SK-N-SH (cell line): ENCODE results near the gene VTCN1. TPM values are rescaled to one million over a fixed set of nuclear protein-coding genes. Genes with fewer than 3 reads are reported as not detected.

Source experiments
- CTCF ChIA-PET: fragments of 300-600, 350-600 bp; formaldehyde crosslinking; extraction: SDS; loops from one replicate; lab custom pipeline; 2021; lab: Yijun Ruan, JAX
- POLR2A ChIA-PET: fragments of 350-600 bp; sonication (Branson Sonifier 250); formaldehyde crosslinking; extraction: SDS; loops from one replicate; lab custom pipeline; 2020; ENCODE audit warnings: antibody characterized with exemption, inconsistent platforms; lab: Yijun Ruan, JAX
- DNase-seq: peaks from one replicate; pipeline ENCODE4 v3.0.0; 2012
- H2AFZ ChIP-seq: fragments of 200-600 bp; sonication (generic); 2 replicates; pipeline ENCODE4 v1.8.1; 2016; ENCODE audit warnings: antibody characterized with exemption, mild to moderate bottlenecking, low read depth
- H3F3A ChIP-seq: fragments of 200-600 bp; sonication (generic); replicated peaks from 2 replicates; pipeline ENCODE3; 2016; ENCODE audit warnings: antibody characterized with exemption, mild to moderate bottlenecking; ENCODE audit not compliant: insufficient read depth
- H3K27ac ChIP-seq, 2 experiments: fragments of 200-500 bp in 1 of 2; fragments of 200-600 bp in 1 of 2; sonication (Bioruptor generic) in 1 of 2; sonication (generic), shearing (Covaris generic) in 1 of 2; 2 replicates each; pipeline versions ENCODE4 v1.5.1 to v1.6.1; 2014 to 2016; ENCODE audit warnings: low read depth in 2 of 2, inconsistent platforms in 1 of 2, low read length in 1 of 2, mild to moderate bottlenecking in 1 of 2, mixed read lengths in 1 of 2
- H3K27me3 ChIP-seq: fragments of 200-600 bp; sonication (generic), shearing (Covaris generic); 2 replicates; pipeline ENCODE4 v1.6.1; 2016; ENCODE audit warnings: mixed run types; ENCODE audit not compliant: insufficient read depth
- H3K36me3 ChIP-seq, 2 experiments: fragments of 200-500 bp in 1 of 2; fragments of 200-600 bp in 1 of 2; sonication (Bioruptor generic) in 1 of 2; sonication (generic) in 1 of 2; replicated peaks in 1 of 2; 2 replicates each; pipeline versions ENCODE3 to v1.5.1; 2014 to 2016; ENCODE audit warnings: low read length in 1 of 2, mild to moderate bottlenecking in 1 of 2; ENCODE audit not compliant: insufficient read depth in 2 of 2, control insufficient read depth in 1 of 2
- H3K4me1 ChIP-seq, 2 experiments: fragments of 200-500 bp in 1 of 2; fragments of 200-600 bp in 1 of 2; sonication (Bioruptor generic) in 1 of 2; sonication (generic), shearing (Covaris generic) in 1 of 2; 2 replicates each; pipeline versions ENCODE4 v1.5.1 to v1.6.1; 2014 to 2016; ENCODE audit warnings: low read depth in 1 of 2, low read length in 1 of 2, mixed run types in 1 of 2; ENCODE audit not compliant: insufficient read depth in 2 of 2, control insufficient read depth in 1 of 2
- H3K4me2 ChIP-seq: fragments of 200-600 bp; sonication (generic), shearing (Covaris generic); 2 replicates; pipeline ENCODE4 v1.6.1; 2017; ENCODE audit warnings: mixed run types
- H3K4me3 ChIP-seq, 2 experiments: fragments of 200-500 bp in 1 of 2; fragments of 200-600 bp in 1 of 2; sonication (Bioruptor generic) in 1 of 2; sonication (generic), shearing (Covaris generic) in 1 of 2; 2 replicates each; pipeline versions ENCODE4 v1.5.1 to v1.8.1; 2014 to 2016; ENCODE audit warnings: low read depth in 2 of 2, inconsistent platforms in 1 of 2, low read length in 1 of 2, mild to moderate bottlenecking in 1 of 2, mixed read lengths in 1 of 2, moderate library complexity in 1 of 2
- H3K79me2 ChIP-seq: fragments of 200-600 bp; sonication (generic); 2 replicates; pipeline ENCODE4 v1.8.1; 2017; ENCODE audit warnings: mild to moderate bottlenecking; ENCODE audit not compliant: insufficient read depth
- H3K9ac ChIP-seq: fragments of 200-600 bp; sonication (generic); 2 replicates; pipeline ENCODE4 v1.6.1; 2017; ENCODE audit warnings: mixed run types
- H3K9me2 ChIP-seq: fragments of 200-600 bp; sonication (generic); 2 replicates; pipeline ENCODE4 v1.6.1; 2017; ENCODE audit warnings: mixed run types
- H3K9me3 ChIP-seq: fragments of 200-600 bp; sonication (generic); 2 replicates; pipeline ENCODE4 v1.6.1; 2017; ENCODE audit warnings: mixed run types, mild to moderate bottlenecking, moderate library complexity
- H4K20me1 ChIP-seq: fragments of 200-600 bp; sonication (generic); 2 replicates; pipeline ENCODE4 v1.6.1; 2017; ENCODE audit warnings: mild to moderate bottlenecking, mixed run types; ENCODE audit not compliant: insufficient read depth
- ELF1 ChIP-seq: IDR thresholded peaks from 2 replicates; pipeline ENCODE4 v1.4.0; 2012
- FOSL2 ChIP-seq: IDR thresholded peaks from 2 replicates; pipeline ENCODE4 v1.4.0; 2012; ENCODE audit warnings: low read depth, mild to moderate bottlenecking, moderate library complexity, borderline replicate concordance
- FOXJ3 ChIP-seq: sonication (generic); formaldehyde crosslinking; IDR thresholded peaks from 2 replicates; pipeline ENCODE4 v1.5.1; 2020; ENCODE audit warnings: mild to moderate bottlenecking, missing genetic modification reagents
- GATA2 ChIP-seq: sonication (generic); formaldehyde crosslinking; IDR thresholded peaks from 2 replicates; pipeline ENCODE4 v1.5.0; 2020; ENCODE audit warnings: mild to moderate bottlenecking, missing genetic modification reagents
- JUND ChIP-seq: IDR thresholded peaks from 2 replicates; pipeline ENCODE4 v1.4.0; 2012
- MEF2A ChIP-seq: IDR thresholded peaks from 2 replicates; pipeline ENCODE4 v1.4.0; 2012; ENCODE audit warnings: low read depth, borderline replicate concordance
- MXI1 ChIP-seq: IDR thresholded peaks from 2 replicates; pipeline ENCODE4 v1.6.1; 2012; ENCODE audit warnings: mild to moderate bottlenecking, low read depth, low read length, improper control_type of control experiment
- NFIC ChIP-seq: IDR thresholded peaks from 2 replicates; pipeline ENCODE4 v1.4.0; 2012; ENCODE audit warnings: borderline replicate concordance
- PBX3 ChIP-seq: IDR thresholded peaks from 2 replicates; pipeline ENCODE4; 2012
- POLR2AphosphoS5 ChIP-seq: IDR thresholded peaks from 2 replicates; pipeline ENCODE4 v1.6.1; 2012; ENCODE audit warnings: low read depth, low read length
- REST ChIP-seq: IDR thresholded peaks from 2 replicates; pipeline ENCODE4 v1.6.1; 2012; ENCODE audit warnings: mild to moderate bottlenecking, low read depth, low read length, moderate library complexity
- RFX5 ChIP-seq: IDR thresholded peaks from 2 replicates; pipeline ENCODE4 v1.6.1; 2012; ENCODE audit warnings: mild to moderate bottlenecking, improper control_type of control experiment, low read length
- SIN3A ChIP-seq: IDR thresholded peaks from 2 replicates; pipeline ENCODE4 v1.6.1; 2012; ENCODE audit warnings: low read depth, mild to moderate bottlenecking, low read length, moderate library complexity, borderline replicate concordance
- SMC3 ChIP-seq: IDR thresholded peaks from 2 replicates; pipeline ENCODE4 v1.6.1; 2012; ENCODE audit warnings: low read depth, low read length, improper control_type of control experiment
- TCF12 ChIP-seq: IDR thresholded peaks from 2 replicates; pipeline ENCODE4 v1.4.0; 2012
- TEAD4 ChIP-seq: IDR thresholded peaks from 2 replicates; pipeline ENCODE4 v1.4.0; 2012; ENCODE audit warnings: mild to moderate bottlenecking, borderline replicate concordance; ENCODE audit not compliant: insufficient read depth
- WGBS: methylation state at CpG from one replicate; pipeline ENCODE4 v1.1.6; 2017; ENCODE audit warnings: low lambda C conversion rate; 5-methylcytosine and 5-hydroxymethylcytosine counted together
- polyA plus RNA-seq, 3 experiments: library from polyadenylated mRNA; depleted of rRNA; stranded (reverse); fragments of >200 nt; gene quantifications; 2 replicates each; pipeline ENCODE4 v1.2.3, GENCODE V29; 2012
- TF ChIP-seq, protein P1 (sequence below): fragments of 200-600 bp; sonication (generic); IDR thresholded peaks from 2 replicates; pipeline ENCODE4 v1.6.1; 2017; ENCODE audit warnings: antibody characterized with exemption, mild to moderate bottlenecking, moderate library complexity
- TF ChIP-seq, protein P2 (sequence below): IDR thresholded peaks from 2 replicates; pipeline ENCODE4 v1.4.0; 2012; ENCODE audit warnings: low read depth, borderline replicate concordance

Gene VTCN1
- polyA plus RNA-seq, 1 of the 3 experiments (the other 2 are of a cell fraction): not detected

- Histone ChIP-seq H3K4me3 (no peak overlapping the region), H3K9ac (peak overlapping the region; percentile 39; the same call in 1 of the 2 replicates)
These were observed 63.3 kb downstream of the VTCN1 start for GRCh38 chr1:117147341-117147831.

DNA sequence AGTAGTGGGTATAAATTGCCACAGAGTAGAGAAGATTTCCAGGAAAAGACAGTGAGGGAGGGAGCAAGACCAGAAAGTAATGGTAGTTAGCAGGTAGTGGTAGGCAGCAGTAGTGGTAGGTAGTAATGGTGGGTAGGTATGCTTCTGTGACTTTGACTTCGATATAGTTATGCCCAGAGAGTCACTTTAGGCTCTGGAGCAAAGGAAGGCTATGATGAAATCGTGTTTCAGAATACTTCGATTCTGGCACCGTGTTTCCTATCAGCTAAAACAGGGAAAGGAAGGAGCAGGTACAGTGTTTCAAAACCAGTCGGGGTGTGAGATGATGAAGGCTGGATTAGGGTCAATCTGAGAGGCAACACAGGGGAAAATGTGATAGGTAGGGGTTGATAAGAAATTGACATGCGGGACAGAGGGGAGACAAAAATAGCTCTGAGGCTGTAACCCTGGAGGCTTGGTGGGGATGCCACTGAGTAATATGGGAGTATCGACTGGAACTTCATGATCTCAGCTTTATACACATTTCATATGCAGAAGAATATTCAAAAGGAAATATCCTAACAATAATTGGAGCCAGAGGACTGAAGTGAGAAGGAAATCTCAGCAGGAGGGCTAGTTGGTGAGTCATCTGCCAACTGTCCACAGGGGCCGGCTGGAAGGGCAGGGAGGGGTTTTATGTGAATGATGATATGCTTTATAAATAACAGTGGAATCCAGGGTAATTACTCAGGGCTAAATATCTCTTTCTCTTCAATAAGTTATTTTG lies 64.0 kb downstream of the VTCN1 start:
- no peaks in the 10 kb centered on the region for H3K79me2 ChIP-seq
- no peaks in the 10 kb centered on the region for H3K9me2 ChIP-seq
- no peaks in the 10 kb centered on the region for H3K36me3 ChIP-seq
- H3K27ac ChIP-seq: peak overlapping the region in 1 of 2 experiments; percentile 98; a peak in 2 of 4 replicates
- H3K4me1 ChIP-seq: peaks cover 2 to 48% of the 10 kb centered on the region in 2 experiments; a peak in 3 of 4 replicates
- ChIA-PET POLR2A (interaction anchor here (0.6 kb wide), 1 partner anchor 1929 kb away, joined by 4 read pairs; no protein-coding TSS in a partner anchor), CTCF (interaction anchor here (0.8 to 1.0 kb wide), 2 partner anchors 10 to 79 kb away, joined by 3 to 4 read pairs; no protein-coding TSS in a partner anchor)
- H3K4me3 ChIP-seq: no peak overlapping the region
- H3K9me3 ChIP-seq: no peaks in the 10 kb centered on the region
- peak overlapping the region; percentile 63; the same call in 1 of the 2 replicates for H3K4me2 ChIP-seq
- WGBS: 41% methylated on average over 8 of the region's 8 CpGs
- H4K20me1 ChIP-seq: no peaks in the 10 kb centered on the region
- no peak for DNase-seq
- peaks cover 27% of the 10 kb centered on the region for H3F3A ChIP-seq
- peak overlapping the region; percentile 59 for H3K9ac ChIP-seq
- 0 out of 2 replicates have a peak overlapping the region, but pooled peaks have one; percentile 8 for H2AFZ ChIP-seq
- no peaks in the 10 kb centered on the region for H3K27me3 ChIP-seq
- TF ChIP-seq REST (peak; percentile 29; the same call in 1 of the 2 replicates), GATA2 (CRISPR knock-in tag) (no peak), MEF2A (peak; percentile 83), TCF12 (peak; percentile 96), NFIC (peak; percentile 76; the same call in 1 of the 2 replicates), ELF1 (0 out of 2 replicates have a peak, but pooled peaks have one; percentile 7), POLR2AphosphoS5 (peak; percentile 61; the same call in 1 of the 2 replicates), TEAD4 (peak; percentile 76), SMC3 (no peak), RFX5 (no peak), SIN3A (0 out of 2 replicates have a peak, but pooled peaks have one; percentile 43), FOSL2 (peak; percentile 97), JUND (peak; percentile 98), PBX3 (peak; percentile 84)
- TF ChIP-seq, protein P1, sequence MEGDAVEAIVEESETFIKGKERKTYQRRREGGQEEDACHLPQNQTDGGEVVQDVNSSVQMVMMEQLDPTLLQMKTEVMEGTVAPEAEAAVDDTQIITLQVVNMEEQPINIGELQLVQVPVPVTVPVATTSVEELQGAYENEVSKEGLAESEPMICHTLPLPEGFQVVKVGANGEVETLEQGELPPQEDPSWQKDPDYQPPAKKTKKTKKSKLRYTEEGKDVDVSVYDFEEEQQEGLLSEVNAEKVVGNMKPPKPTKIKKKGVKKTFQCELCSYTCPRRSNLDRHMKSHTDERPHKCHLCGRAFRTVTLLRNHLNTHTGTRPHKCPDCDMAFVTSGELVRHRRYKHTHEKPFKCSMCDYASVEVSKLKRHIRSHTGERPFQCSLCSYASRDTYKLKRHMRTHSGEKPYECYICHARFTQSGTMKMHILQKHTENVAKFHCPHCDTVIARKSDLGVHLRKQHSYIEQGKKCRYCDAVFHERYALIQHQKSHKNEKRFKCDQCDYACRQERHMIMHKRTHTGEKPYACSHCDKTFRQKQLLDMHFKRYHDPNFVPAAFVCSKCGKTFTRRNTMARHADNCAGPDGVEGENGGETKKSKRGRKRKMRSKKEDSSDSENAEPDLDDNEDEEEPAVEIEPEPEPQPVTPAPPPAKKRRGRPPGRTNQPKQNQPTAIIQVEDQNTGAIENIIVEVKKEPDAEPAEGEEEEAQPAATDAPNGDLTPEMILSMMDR: no peak
- TF ChIP-seq, protein P2, sequence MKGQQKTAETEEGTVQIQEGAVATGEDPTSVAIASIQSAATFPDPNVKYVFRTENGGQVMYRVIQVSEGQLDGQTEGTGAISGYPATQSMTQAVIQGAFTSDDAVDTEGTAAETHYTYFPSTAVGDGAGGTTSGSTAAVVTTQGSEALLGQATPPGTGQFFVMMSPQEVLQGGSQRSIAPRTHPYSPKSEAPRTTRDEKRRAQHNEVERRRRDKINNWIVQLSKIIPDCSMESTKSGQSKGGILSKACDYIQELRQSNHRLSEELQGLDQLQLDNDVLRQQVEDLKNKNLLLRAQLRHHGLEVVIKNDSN: no peak

More at GRCh38 chr1:117147341-117147831, 63.3 kb downstream of the VTCN1 start:
- no peak for DNase-seq
- H3F3A ChIP-seq: peaks cover 26% of the 10 kb centered on the region
- H3K27me3 ChIP-seq: no peaks in the 10 kb centered on the region
- H3K9me3 ChIP-seq: no peaks in the 10 kb centered on the region
- H2AFZ ChIP-seq: no peak overlapping the region
- peak overlapping the region in 1 of 2 experiments; percentile 98; a peak in 2 of 4 replicates for H3K27ac ChIP-seq
- peak overlapping the region; percentile 59; the same call in 1 of the 2 replicates for H3K4me2 ChIP-seq
- CTCF ChIA-PET: interaction anchor here (1.0 to 1.2 kb wide), 2 partner anchors 10 to 79 kb away, joined by 3 to 5 read pairs; no protein-coding TSS in a partner anchor
- no peaks in the 10 kb centered on the region for H3K79me2 ChIP-seq
- peaks cover 1 to 48% of the 10 kb centered on the region in 2 experiments; a peak in 3 of 4 replicates for H3K4me1 ChIP-seq
- TF ChIP-seq FOXJ3 (CRISPR knock-in tag) (no peak), SIN3A (0 out of 2 replicates have a peak, but pooled peaks have one; percentile 5), MXI1 (no peak)
- no peaks in the 10 kb centered on the region for H3K36me3 ChIP-seq
- 68% methylated on average over 4 of the region's 4 CpGs for WGBS
- H4K20me1 ChIP-seq: no peaks in the 10 kb centered on the region
- POLR2A ChIA-PET: interaction anchor here (0.6 kb wide), 1 partner anchor 1928 kb away, joined by 4 read pairs; no protein-coding TSS in a partner anchor
- H3K9me2 ChIP-seq: no peaks in the 10 kb centered on the region
